GM12878 (cell line): ENCODE data around the gene BTBD6. TPM values are rescaled to one million over a fixed set of nuclear protein-coding genes. Genes with fewer than 3 reads are reported as not detected.
"Not testable (repeated sequence)": the region's sequence is repeated elsewhere in the genome, so short reads cannot be mapped to it uniquely, and the experiment has no call there.

Experiments
- ATAC-seq: fragments of 200-7000 bp; cut with Tn5 transposase; 3 replicates; pipeline ENCODE4 v1.9.1; 2020; ENCODE audit warnings: mild to moderate bottlenecking, moderate library complexity
- BruUV-seq: library from RNA; stranded (reverse); fragments of 400-500 nt; replicated peaks from 2 replicates; lab custom pipeline; 2021; lab: Mats Ljungman, UMichigan
- CTCF ChIA-PET: fragments of 300-600 bp; sonication (Branson Sonifier 250); formaldehyde crosslinking; extraction: SDS; loops from one replicate; lab custom pipeline; 2021; ENCODE audit warnings: inconsistent platforms; lab: Yijun Ruan, JAX
- POLR2A ChIA-PET: fragments of 350-600 bp; formaldehyde crosslinking; extraction: SDS; loops from one replicate; lab custom pipeline; 2021; ENCODE audit warnings: inconsistent platforms; lab: Charles Lee
- RAD21 ChIA-PET: fragments of 300-600 bp; sonication (Branson Sonifier 250); formaldehyde crosslinking; loops from one replicate; lab custom pipeline; 2023; ENCODE audit warnings: antibody characterized with exemption; ENCODE audit not compliant: unreplicated experiment; lab: Charles Lee
- SMC1A ChIA-PET: fragments of 300-600 bp; sonication (Branson Sonifier 250); formaldehyde crosslinking; loops from one replicate; lab custom pipeline; 2023; ENCODE audit not compliant: unreplicated experiment, uncharacterized antibody; lab: Charles Lee
- DNase-seq: peaks from one replicate; pipeline ENCODE4 v3.0.0-alpha.2; 2011; ENCODE audit warnings: low read depth, low spot score
- FAIRE-seq: peaks from 3 replicates; lab custom pipeline; 2011; peaks lifted over from hg19 to GRCh38; lab: Jason Lieb, UNC
- H2AFZ ChIP-seq: 2 replicates; pipeline ENCODE4 v1.6.0; 2011; ENCODE audit warnings: low read depth, low read length, control low read depth; ENCODE audit not compliant: control insufficient read depth
- H3K27ac ChIP-seq: 2 replicates; pipeline ENCODE4 v1.5.1; 2011; ENCODE audit warnings: control low read depth; ENCODE audit not compliant: control insufficient read depth, insufficient read depth
- H3K27me3 ChIP-seq, 2 experiments: replicated peaks in 1 of 2; 2 replicates each; pipeline versions ENCODE4 v1.6.0 to v1.6.1; 2011; ENCODE audit warnings: low read length in 1 of 2; ENCODE audit not compliant: control insufficient read depth in 2 of 2, insufficient read depth in 2 of 2
- H3K36me3 ChIP-seq, 2 experiments: 2 replicates each; pipeline ENCODE4 v1.5.1; 2011; ENCODE audit warnings: low read length in 1 of 2; ENCODE audit not compliant: control insufficient read depth in 2 of 2, insufficient read depth in 2 of 2
- H3K4me1 ChIP-seq: 2 replicates; pipeline ENCODE4 v1.6.1; 2011; ENCODE audit warnings: mild to moderate bottlenecking, low read length, moderate library complexity, mixed read lengths; ENCODE audit not compliant: control insufficient read depth, insufficient read depth
- H3K4me2 ChIP-seq: 2 replicates; pipeline ENCODE4 v1.6.0; 2011; ENCODE audit warnings: control low read depth; ENCODE audit not compliant: control insufficient read depth, insufficient read depth
- H3K4me3 ChIP-seq: fragments of 200-600 bp; sonication (generic); 2 replicates; pipeline ENCODE4 v1.5.1; 2016
- H3K79me2 ChIP-seq: 2 replicates; pipeline ENCODE4 v1.6.0; 2011; ENCODE audit warnings: low read length; ENCODE audit not compliant: control insufficient read depth, insufficient read depth
- H3K9ac ChIP-seq: 2 replicates; pipeline ENCODE4 v1.8.0; 2011; ENCODE audit warnings: low read length, control low read depth, mixed read lengths; ENCODE audit not compliant: control insufficient read depth, insufficient read depth
- H3K9me3 ChIP-seq: replicated peaks from 3 replicates; pipeline ENCODE4 v1.5.1; 2011; ENCODE audit warnings: mild to moderate bottlenecking, low read length; ENCODE audit not compliant: control insufficient read depth, insufficient read depth
- H4K20me1 ChIP-seq: 2 replicates; pipeline ENCODE4 v1.6.0; 2011; ENCODE audit not compliant: control insufficient read depth, insufficient read depth
- CBFB ChIP-seq: IDR thresholded peaks from 2 replicates; pipeline ENCODE4 v1.6.1; 2016; ENCODE audit warnings: antibody characterized with exemption, low read depth
- GATAD2B ChIP-seq: fragments of 450-650 bp; conservative IDR thresholded peaks from 2 replicates; pipeline ENCODE4 v1.6.1; 2017; ENCODE audit warnings: low read depth, mild to moderate bottlenecking, moderate library complexity
- IKZF2 ChIP-seq, 2 experiments: fragments of 450-650 bp; IDR thresholded peaks; 2 replicates each; pipeline ENCODE4 v1.6.1; 2017; ENCODE audit warnings: mild to moderate bottlenecking in 2 of 2, moderate library complexity in 2 of 2
- IRF4 ChIP-seq: IDR thresholded peaks from 2 replicates; pipeline ENCODE4 v1.6.1; 2011; ENCODE audit warnings: low read depth, low read length
- PAX5 ChIP-seq: IDR thresholded peaks from 2 replicates; pipeline ENCODE4 v1.6.1; 2011; ENCODE audit warnings: low read depth, low read length, borderline replicate concordance
- SREBF1 ChIP-seq: IDR thresholded peaks from 2 replicates; pipeline ENCODE4 v1.6.1; 2012; ENCODE audit warnings: mild to moderate bottlenecking, low read length
- TCF7 ChIP-seq: IDR thresholded peaks from 2 replicates; pipeline ENCODE4 v1.6.1; 2014; ENCODE audit warnings: antibody characterized with exemption, borderline replicate concordance
- WGBS: methylation state at CpG from one replicate; pipeline ENCODE4 v1.1.6; 2016; ENCODE audit warnings: low lambda C conversion rate; ENCODE audit not compliant: insufficient replicate concordance, insufficient coverage; ENCODE audit errors: missing lambda C conversion rate; 5-methylcytosine and 5-hydroxymethylcytosine counted together
- in situ Hi-C: fragments of 300-500 bp; cut with MboI; formaldehyde crosslinking; loops from 9 replicates; pipeline ENCODE4 v1.14.3; 2018; ENCODE audit warnings: mixed read lengths
- intact Hi-C: fragments of 100-400 bp; cut with micrococcal nuclease; formaldehyde crosslinking; loops from one replicate; pipeline ENCODE4 v1.14.2; 2022; ENCODE audit not compliant: unreplicated experiment
- polyA plus RNA-seq, 11 experiments: library from polyadenylated mRNA; depleted of rRNA in 4 of 11; unstranded in 6 of 11; stranded (reverse) in 5 of 11; fragments of >200 nt; fragmentation: Nextera tagmentation in 4 of 11; fragmentation: Illumina TruSeq in 1 of 11; extraction: Ambion mirVana in 4 of 11; extraction: Trizol in 1 of 11; gene quantifications; 1 replicate in 1 of 11; 2 replicates in 10 of 11; pipeline versions ENCODE4 v1.2.1 to v1.2.3, GENCODE V29; 2011 to 2016; ENCODE audit warnings: inconsistent platforms in 2 of 11, missing spikeins in 2 of 11, low read depth in 1 of 11
- total RNA-seq, 4 experiments: library from RNA; depleted of rRNA in 3 of 4; stranded (reverse); fragments of >200 nt in 3 of 4; fragmentation: Illumina TruSeq in 1 of 4; extraction: Trizol in 1 of 4; gene quantifications; 2 replicates each; pipeline versions ENCODE4 v1.2.1 to v1.2.3, GENCODE V29; 2013 to 2021
- TF ChIP-seq, protein P1 (sequence below): fragments of 450-650 bp; IDR thresholded peaks from 2 replicates; pipeline ENCODE4 v1.6.1; 2018; ENCODE audit warnings: borderline replicate concordance, mild to moderate bottlenecking; ENCODE audit not compliant: partially characterized antibody

Gene BTBD6
- total and polyA plus RNA-seq, 10 of the 15 experiments (the other 5 are each of a cell fraction or from before 2014, with no cell fraction given): 1.4 to 36.5 (median 15.8) TPM

DNA sequence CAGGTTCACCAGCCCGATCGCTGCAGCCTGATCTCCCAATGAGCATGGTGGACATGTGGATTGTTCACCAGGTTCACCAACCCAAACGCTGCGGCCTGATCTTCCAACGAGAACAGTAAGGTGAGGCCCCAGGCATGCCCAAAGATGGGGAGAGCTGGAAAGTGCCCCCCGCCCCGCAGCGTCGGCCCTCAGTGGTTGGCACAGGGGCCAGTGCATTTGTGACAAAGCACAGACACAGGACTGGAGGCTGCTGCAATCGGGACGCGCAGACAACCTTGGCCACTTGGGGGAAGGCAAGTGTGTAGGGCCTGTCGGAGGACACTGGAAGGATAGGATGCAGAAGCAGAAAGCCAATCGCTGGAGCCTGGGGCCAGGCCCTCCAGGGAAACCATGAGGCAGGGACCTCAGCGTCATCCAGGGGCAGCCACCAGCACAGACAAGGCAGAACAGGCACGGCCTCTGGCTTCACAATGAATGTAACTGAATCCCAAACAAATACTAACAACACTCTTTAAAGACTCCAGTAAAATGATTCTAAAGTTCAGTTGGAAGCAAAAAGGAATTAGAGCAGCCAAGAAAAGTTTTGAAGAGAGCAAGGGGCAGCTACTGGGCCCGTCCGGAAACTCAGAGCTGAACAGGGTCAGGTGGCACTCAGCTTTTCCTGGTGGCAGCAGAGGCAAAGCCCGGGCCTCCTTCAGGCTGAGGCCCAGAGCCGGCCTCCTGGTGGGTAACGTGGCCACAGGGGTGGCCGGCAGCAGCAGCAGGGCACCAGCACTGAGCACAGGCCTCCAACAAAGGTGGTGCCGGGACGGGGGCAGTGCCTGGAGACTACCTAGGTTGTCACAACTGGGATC, 39.1 kb downstream of the BTBD6 start (continued):
- TF ChIP-seq, protein P1, sequence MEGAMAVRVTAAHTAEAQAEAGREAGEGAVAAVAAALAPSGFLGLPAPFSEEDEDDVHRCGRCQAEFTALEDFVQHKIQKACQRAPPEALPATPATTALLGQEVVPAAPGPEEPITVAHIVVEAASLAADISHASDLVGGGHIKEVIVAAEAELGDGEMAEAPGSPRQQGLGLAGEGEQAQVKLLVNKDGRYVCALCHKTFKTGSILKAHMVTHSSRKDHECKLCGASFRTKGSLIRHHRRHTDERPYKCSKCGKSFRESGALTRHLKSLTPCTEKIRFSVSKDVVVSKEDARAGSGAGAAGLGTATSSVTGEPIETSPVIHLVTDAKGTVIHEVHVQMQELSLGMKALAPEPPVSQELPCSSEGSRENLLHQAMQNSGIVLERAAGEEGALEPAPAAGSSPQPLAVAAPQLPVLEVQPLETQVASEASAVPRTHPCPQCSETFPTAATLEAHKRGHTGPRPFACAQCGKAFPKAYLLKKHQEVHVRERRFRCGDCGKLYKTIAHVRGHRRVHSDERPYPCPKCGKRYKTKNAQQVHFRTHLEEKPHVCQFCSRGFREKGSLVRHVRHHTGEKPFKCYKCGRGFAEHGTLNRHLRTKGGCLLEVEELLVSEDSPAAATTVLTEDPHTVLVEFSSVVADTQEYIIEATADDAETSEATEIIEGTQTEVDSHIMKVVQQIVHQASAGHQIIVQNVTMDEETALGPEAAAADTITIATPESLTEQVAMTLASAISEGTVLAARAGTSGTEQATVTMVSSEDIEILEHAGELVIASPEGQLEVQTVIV: no peak
- TF ChIP-seq IKZF2 (IDR thresholded peaks at IDR 0.05): no peak
- no peak for TF ChIP-seq TCF7
- TF ChIP-seq CBFB: no peak
- TF ChIP-seq IRF4: no peak
- TF ChIP-seq PAX5: no peak
- no peak for TF ChIP-seq SREBF1
- no peak for TF ChIP-seq GATAD2B
- TF ChIP-seq, all 136 proteins: peak for 0

DNA sequence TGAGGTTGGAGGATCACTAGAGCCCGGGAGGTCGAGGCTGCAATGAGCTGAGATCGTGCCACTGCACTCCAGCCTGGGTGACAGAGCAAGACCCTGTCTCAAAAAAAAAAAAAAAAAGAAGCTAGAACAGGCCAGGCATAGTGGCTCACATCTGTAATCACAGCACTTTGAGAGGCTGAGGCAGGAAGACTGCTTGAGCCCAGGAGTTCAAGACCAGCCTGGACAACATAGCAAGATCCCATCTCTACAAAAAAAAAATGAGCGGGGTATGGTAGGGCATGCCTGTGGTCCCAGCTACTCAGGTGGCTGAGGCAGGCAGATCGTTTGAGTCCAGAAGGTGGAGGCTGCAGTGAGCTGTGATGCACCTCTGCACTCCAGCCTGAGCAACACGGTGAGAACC, 40.6 kb downstream of the BTBD6 start:
- H3K4me1 ChIP-seq: peaks cover 36% of the 10 kb centered on the region
- H3K36me3 ChIP-seq, POLR2A ChIA-PET, H2AFZ ChIP-seq, H3K4me3 ChIP-seq, DNase-seq, intact Hi-C loops, H3K27me3 ChIP-seq, H4K20me1 ChIP-seq, ATAC-seq, H3K9me3 ChIP-seq, SMC1A ChIA-PET, H3K4me2 ChIP-seq, FAIRE-seq, BruUV-seq, H3K27ac ChIP-seq, in situ Hi-C loops, H3K9ac ChIP-seq: not testable (repeated sequence)
- RAD21 ChIA-PET: interaction anchor here (1.7 kb wide), 1 partner anchor 10 kb away, joined by 6 read pairs; no protein-coding TSS in a partner anchor
- 79% methylated on average over 5 of the region's 6 CpGs for WGBS
- H3K79me2 ChIP-seq: peaks cover 32% of the 10 kb centered on the region
- CTCF ChIA-PET: interaction anchor here (0.6 kb wide), 1 partner anchor 186 kb away, joined by 4 read pairs; no protein-coding TSS in a partner anchor
